ENCODE measurements around the gene TM9SF1. TPM values are rescaled to one million over a fixed set of nuclear protein-coding genes. Genes with fewer than 3 reads are reported as not detected.

TM9SF1 gene
- total RNA-seq, 1 donor from 2014 or later: 19.2 TPM

GRCh38 chr14:24164518-24164991 lies 30.7 kb downstream of the TM9SF1 start:
- ATAC-seq (no peak), DNase-seq (peak; percentile 18)
- intact Hi-C loops (cut with micrococcal nuclease): no loop called here

- intact Hi-C loops (cut with micrococcal nuclease): no loop called here
- DNase-seq (no peak), ATAC-seq (no peak)
Observed at GRCh38 chr14:24162093-24162492, 33.1 kb downstream of the TM9SF1 start.

- DNase-seq (peak; percentile 97), ATAC-seq (peak; percentile 93)
- intact Hi-C loops (cut with micrococcal nuclease): no loop called here
Observed at GRCh38 chr14:24160850-24161804, 34.1 kb downstream of the TM9SF1 start, which contains the start of gene IRF9. Gene IRF9 (plus strand): TSS chr14:24161265. CDS start chr14:24162145, 880 bp downstream.

- intact Hi-C loops (cut with micrococcal nuclease): no loop called here
- DNase-seq: no peak
- no peak for ATAC-seq
Observed at GRCh38 chr14:24160499-24160849, 34.8 kb downstream of the TM9SF1 start.

GRCh38 chr14:24159777-24160498 lies 35.3 kb downstream of the TM9SF1 start:
- ATAC-seq (no peak), DNase-seq (no peak)
- intact Hi-C loops (cut with micrococcal nuclease): no loop called here

- no peak for ATAC-seq
Observed at GRCh38 chr14:24157331-24157730, 37.9 kb downstream of the TM9SF1 start.

GRCh38 chr14:24156840-24157239 lies 38.4 kb downstream of the TM9SF1 start:
- DNase-seq (no peak), ATAC-seq (no peak)
- intact Hi-C loops (cut with micrococcal nuclease): no loop called here

More at GRCh38 chr14:24157331-24157730, 37.9 kb downstream of the TM9SF1 start:
- no peak for DNase-seq
- intact Hi-C loops (cut with micrococcal nuclease): no loop called here

GRCh38 chr14:24155100-24155499 lies 40.1 kb downstream of the TM9SF1 start:
- intact Hi-C loops (cut with micrococcal nuclease): no loop called here
- DNase-seq (no peak), ATAC-seq (no peak)

- DNase-seq: no peak
- intact Hi-C loops (cut with micrococcal nuclease): no loop called here
Observed at GRCh38 chr14:24151404-24152080, 43.7 kb downstream of the TM9SF1 start.

GRCh38 chr14:24150993-24151392 lies 44.2 kb downstream of the TM9SF1 start:
- ATAC-seq: no peak
- intact Hi-C loops (cut with micrococcal nuclease): no loop called here
- DNase-seq: no peak

More at GRCh38 chr14:24151404-24152080, 43.7 kb downstream of the TM9SF1 start:
- no peak for ATAC-seq

- DNase-seq: no peak
Observed at GRCh38 chr14:24150567-24150966, 44.7 kb downstream of the TM9SF1 start.

GRCh38 chr14:24150061-24150460 lies 45.2 kb downstream of the TM9SF1 start:
- ATAC-seq (no peak), DNase-seq (no peak)
- intact Hi-C loops (cut with micrococcal nuclease): no loop called here

More at GRCh38 chr14:24150567-24150966, 44.7 kb downstream of the TM9SF1 start:
- ATAC-seq: no peak
- intact Hi-C loops (cut with micrococcal nuclease): no loop called here

- intact Hi-C loops (cut with micrococcal nuclease): no loop called here
- ATAC-seq (no peak), DNase-seq (no peak)
Observed at GRCh38 chr14:24149302-24149969, 45.8 kb downstream of the TM9SF1 start.

GRCh38 chr14:24147761-24148428 lies 47.3 kb downstream of the TM9SF1 start:
- intact Hi-C loops (cut with micrococcal nuclease): no loop called here
- DNase-seq (no peak), ATAC-seq (no peak)

- ATAC-seq (peak; percentile 94), DNase-seq (peak; percentile 98)
- intact Hi-C loops (cut with micrococcal nuclease): no loop called here
Observed at GRCh38 chr14:24146978-24147760, 48.1 kb downstream of the TM9SF1 start, which contains the start of gene RNF31. Gene RNF31 (plus strand): TSS chr14:24147498. CDS start chr14:24147699, 201 bp downstream.

- ATAC-seq (peak; percentile 87), DNase-seq (peak; percentile 95)
- intact Hi-C loops (cut with micrococcal nuclease): no loop called here
Observed at GRCh38 chr14:24146453-24146977, 48.7 kb downstream of the TM9SF1 start, which contains the start of gene PSME2. Gene PSME2 (minus strand): TSS chr14:24146610. CDS start chr14:24146581, 29 bp downstream.
